GDM1 (cell line): Measurements from ENCODE around the gene OR5H2.

Source experiments
- DNase-seq: peaks from one replicate; lab custom pipeline; 2025; lab: John Stamatoyannopoulos, UW

Gene OR5H2

DNA sequence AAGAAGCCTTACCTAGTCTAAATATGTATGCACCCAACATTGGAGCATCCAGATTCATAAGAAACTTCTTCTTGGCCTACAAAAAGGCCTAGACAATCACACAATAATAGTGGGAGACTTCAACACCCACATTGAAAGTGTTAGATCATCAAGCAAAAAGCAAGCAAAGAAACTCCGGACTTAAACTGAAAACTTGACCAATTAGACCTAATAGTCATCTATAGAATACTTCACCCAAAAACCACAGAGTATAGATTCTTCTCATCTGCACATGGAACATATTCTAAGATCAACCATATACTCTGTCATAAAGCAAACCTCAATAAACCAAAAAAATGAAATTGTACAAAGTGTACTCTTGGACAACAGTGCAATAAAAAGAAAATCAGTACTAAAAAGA is 49.0 kb downstream of the OR5H2 start:
- no peak for DNase-seq
